ENCODE measurements around the gene LRRC58.
"Not testable (repeated sequence)": the region's sequence is repeated elsewhere in the genome, so short reads cannot be mapped to it uniquely, and the experiment has no call there.

GRCh38 chr3:120323761-120324160 is 25.4 kb downstream of the LRRC58 start:
- TF ChIP-seq, protein P1, sequence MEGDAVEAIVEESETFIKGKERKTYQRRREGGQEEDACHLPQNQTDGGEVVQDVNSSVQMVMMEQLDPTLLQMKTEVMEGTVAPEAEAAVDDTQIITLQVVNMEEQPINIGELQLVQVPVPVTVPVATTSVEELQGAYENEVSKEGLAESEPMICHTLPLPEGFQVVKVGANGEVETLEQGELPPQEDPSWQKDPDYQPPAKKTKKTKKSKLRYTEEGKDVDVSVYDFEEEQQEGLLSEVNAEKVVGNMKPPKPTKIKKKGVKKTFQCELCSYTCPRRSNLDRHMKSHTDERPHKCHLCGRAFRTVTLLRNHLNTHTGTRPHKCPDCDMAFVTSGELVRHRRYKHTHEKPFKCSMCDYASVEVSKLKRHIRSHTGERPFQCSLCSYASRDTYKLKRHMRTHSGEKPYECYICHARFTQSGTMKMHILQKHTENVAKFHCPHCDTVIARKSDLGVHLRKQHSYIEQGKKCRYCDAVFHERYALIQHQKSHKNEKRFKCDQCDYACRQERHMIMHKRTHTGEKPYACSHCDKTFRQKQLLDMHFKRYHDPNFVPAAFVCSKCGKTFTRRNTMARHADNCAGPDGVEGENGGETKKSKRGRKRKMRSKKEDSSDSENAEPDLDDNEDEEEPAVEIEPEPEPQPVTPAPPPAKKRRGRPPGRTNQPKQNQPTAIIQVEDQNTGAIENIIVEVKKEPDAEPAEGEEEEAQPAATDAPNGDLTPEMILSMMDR (IDR thresholded peaks at IDR 0.05; ENCODE audit: low read depth, low read length, missing input control), result not testable (repeated sequence)
- TF ChIP-seq TAF1 (conservative IDR thresholded peaks at IDR 0.05); GABPA (IDR thresholded peaks at IDR 0.05 in 1 of 2, conservative IDR thresholded peaks at IDR 0.05 in 1 of 2): not testable (repeated sequence)
